Dendritic cell treated with granulocyte-macrophage colony-stimulating factor and Interleukin-4, amounts not matched to agents 40 ng/mL and 50 ng/mL, for 4 days (primary cell): ENCODE measurements around the gene EPB41L3.

Experiments
- H3K27ac Mint-ChIP-seq: one replicate; pipeline ENCODE4 v1.8.0; 2022; ENCODE audit warnings: mild to moderate bottlenecking, mixed read lengths
- H3K27me3 Mint-ChIP-seq: one replicate; pipeline ENCODE4 v1.8.0; 2022; ENCODE audit warnings: mild to moderate bottlenecking, mixed read lengths
- H3K36me3 Mint-ChIP-seq: one replicate; pipeline ENCODE4 v1.8.0; 2022; ENCODE audit warnings: low read depth, mixed read lengths
- H3K4me1 Mint-ChIP-seq: one replicate; pipeline ENCODE4 v1.8.0; 2022; ENCODE audit warnings: low read depth, mixed read lengths
- H3K4me3 Mint-ChIP-seq: one replicate; pipeline ENCODE4 v1.8.0; 2022; ENCODE audit warnings: mild to moderate bottlenecking, moderate library complexity, mixed read lengths
- H3K9me3 Mint-ChIP-seq: one replicate; pipeline ENCODE4 v1.8.0; 2022; ENCODE audit warnings: mixed read lengths
- intact Hi-C: fragments of 100-400 bp; cut with micrococcal nuclease; formaldehyde crosslinking; loops from one replicate; pipeline ENCODE4 v1.15.0; 2022

EPB41L3 gene

GRCh38 chr18:5391409-5391808 lies 152.4 kb downstream of the EPB41L3 start:
- no peaks in the 10 kb centered on the region for H3K4me1 Mint-ChIP-seq
- intact Hi-C loops, result no loop called here
- no peaks in the 10 kb centered on the region for H3K27me3 Mint-ChIP-seq
- no peaks in the 10 kb centered on the region for H3K9me3 Mint-ChIP-seq
- H3K27ac Mint-ChIP-seq, result no peak overlapping the region
- H3K4me3 Mint-ChIP-seq, result no peak overlapping the region
- peaks cover 90% of the 10 kb centered on the region for H3K36me3 Mint-ChIP-seq

- H3K4me1 Mint-ChIP-seq, result no peaks in the 10 kb centered on the region
- intact Hi-C loops, result no loop called here
- no peaks in the 10 kb centered on the region for H3K9me3 Mint-ChIP-seq
- no peaks in the 10 kb centered on the region for H3K27me3 Mint-ChIP-seq
- H3K27ac Mint-ChIP-seq, result no peak overlapping the region
- peaks cover 69% of the 10 kb centered on the region for H3K36me3 Mint-ChIP-seq
- no peak overlapping the region for H3K4me3 Mint-ChIP-seq
Measured at GRCh38 chr18:5389356-5389755, 154.4 kb downstream of the EPB41L3 start.

- no peaks in the 10 kb centered on the region for H3K9me3 Mint-ChIP-seq
- no peaks in the 10 kb centered on the region for H3K4me1 Mint-ChIP-seq
- H3K36me3 Mint-ChIP-seq, result peaks cover 64% of the 10 kb centered on the region
- no peak overlapping the region for H3K27ac Mint-ChIP-seq
- no peaks in the 10 kb centered on the region for H3K27me3 Mint-ChIP-seq
- H3K4me3 Mint-ChIP-seq, result no peak overlapping the region
- intact Hi-C loops, result no loop called here
Measured at GRCh38 chr18:5388896-5389295, 154.9 kb downstream of the EPB41L3 start.

GRCh38 chr18:5380586-5380985 lies 163.2 kb downstream of the EPB41L3 start:
- intact Hi-C loops, result no loop called here
- Mint-ChIP-seq H3K4me3 (no peak overlapping the region), H3K4me1 (no peaks in the 10 kb centered on the region), H3K36me3 (no peaks in the 10 kb centered on the region), H3K9me3 (no peaks in the 10 kb centered on the region), H3K27me3 (no peaks in the 10 kb centered on the region), H3K27ac (no peak overlapping the region)

- no peak overlapping the region for H3K4me3 Mint-ChIP-seq
- no peaks in the 10 kb centered on the region for H3K4me1 Mint-ChIP-seq
- H3K36me3 Mint-ChIP-seq, result no peaks in the 10 kb centered on the region
- H3K9me3 Mint-ChIP-seq, result no peaks in the 10 kb centered on the region
- no peaks in the 10 kb centered on the region for H3K27me3 Mint-ChIP-seq
- intact Hi-C loops, result no loop called here
- H3K27ac Mint-ChIP-seq, result no peak overlapping the region
Measured at GRCh38 chr18:5376986-5377385, 166.8 kb downstream of the EPB41L3 start.

- Mint-ChIP-seq H3K4me1 (no peaks in the 10 kb centered on the region), H3K27ac (no peak overlapping the region), H3K27me3 (peaks cover 7% of the 10 kb centered on the region), H3K36me3 (no peaks in the 10 kb centered on the region), H3K4me3 (no peak overlapping the region), H3K9me3 (no peaks in the 10 kb centered on the region)
- intact Hi-C loops, result no loop called here
Measured at GRCh38 chr18:5370332-5370731, 173.5 kb downstream of the EPB41L3 start.

- peaks cover 7% of the 10 kb centered on the region for H3K27me3 Mint-ChIP-seq
- H3K36me3 Mint-ChIP-seq, result no peaks in the 10 kb centered on the region
- no peak overlapping the region for H3K4me3 Mint-ChIP-seq
- no peaks in the 10 kb centered on the region for H3K9me3 Mint-ChIP-seq
- no peak overlapping the region for H3K27ac Mint-ChIP-seq
- intact Hi-C loops, result no loop called here
- no peaks in the 10 kb centered on the region for H3K4me1 Mint-ChIP-seq
Measured at GRCh38 chr18:5369513-5369912, 174.3 kb downstream of the EPB41L3 start.

- no peak overlapping the region for H3K4me3 Mint-ChIP-seq
- intact Hi-C loops, result no loop called here
- H3K27ac Mint-ChIP-seq, result no peak overlapping the region
- H3K27me3 Mint-ChIP-seq, result peaks cover 7% of the 10 kb centered on the region
- H3K9me3 Mint-ChIP-seq, result no peaks in the 10 kb centered on the region
- no peaks in the 10 kb centered on the region for H3K4me1 Mint-ChIP-seq
- no peaks in the 10 kb centered on the region for H3K36me3 Mint-ChIP-seq
Measured at GRCh38 chr18:5365443-5365842, 178.4 kb downstream of the EPB41L3 start.

- Mint-ChIP-seq H3K9me3 (peaks cover 20% of the 10 kb centered on the region), H3K27me3 (no peaks in the 10 kb centered on the region), H3K4me1 (no peaks in the 10 kb centered on the region), H3K27ac (no peak overlapping the region), H3K36me3 (no peaks in the 10 kb centered on the region), H3K4me3 (no peak overlapping the region)
- intact Hi-C loops, result no loop called here
Measured at GRCh38 chr18:5350636-5351035, 193.2 kb downstream of the EPB41L3 start.
